ENCODE results near the gene CDK5R2.

The CDK5R2 gene

DNA sequence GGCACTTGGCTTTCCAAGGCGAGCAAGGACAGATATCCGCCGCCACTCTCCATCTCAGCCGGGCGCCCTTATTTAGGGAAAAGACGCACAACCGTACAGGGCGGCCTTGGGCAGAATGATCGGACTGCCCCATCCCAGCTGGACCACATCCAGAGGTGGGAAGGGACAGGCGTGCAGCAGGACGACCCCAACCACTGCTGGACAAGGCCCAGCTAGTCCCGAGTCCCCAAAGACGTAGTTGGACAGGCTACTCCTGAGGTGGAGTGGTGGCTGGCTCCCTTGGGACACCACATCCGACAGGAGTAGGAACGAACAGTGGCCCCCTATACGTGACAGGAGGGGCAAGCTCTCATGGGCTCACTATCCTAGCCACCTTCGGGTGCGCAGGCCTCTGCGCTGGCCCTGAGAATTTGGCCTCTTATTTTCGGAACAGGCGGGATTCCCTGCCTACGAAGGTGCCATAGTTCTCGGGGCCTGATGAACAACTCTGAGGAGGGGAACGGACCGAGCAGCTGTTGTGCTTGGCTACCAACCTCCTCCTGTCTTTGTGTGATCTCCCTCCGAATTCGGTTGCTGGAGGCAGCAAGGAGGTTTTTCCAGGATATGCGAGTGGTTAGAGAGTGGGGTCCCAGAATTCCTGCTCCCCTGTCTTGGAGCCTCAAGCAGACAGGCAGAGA is 23.3 kb downstream of the CDK5R2 start:
- CTCF ChIA-PET, result interaction anchor here (0.8 to 4.3 kb wide), 10 partner anchors 9 to 313 kb away, joined by 3 to 60 read pairs (median 6); partner anchors contain the start of gene CRYBA2
- TF ChIP-seq, protein P1, sequence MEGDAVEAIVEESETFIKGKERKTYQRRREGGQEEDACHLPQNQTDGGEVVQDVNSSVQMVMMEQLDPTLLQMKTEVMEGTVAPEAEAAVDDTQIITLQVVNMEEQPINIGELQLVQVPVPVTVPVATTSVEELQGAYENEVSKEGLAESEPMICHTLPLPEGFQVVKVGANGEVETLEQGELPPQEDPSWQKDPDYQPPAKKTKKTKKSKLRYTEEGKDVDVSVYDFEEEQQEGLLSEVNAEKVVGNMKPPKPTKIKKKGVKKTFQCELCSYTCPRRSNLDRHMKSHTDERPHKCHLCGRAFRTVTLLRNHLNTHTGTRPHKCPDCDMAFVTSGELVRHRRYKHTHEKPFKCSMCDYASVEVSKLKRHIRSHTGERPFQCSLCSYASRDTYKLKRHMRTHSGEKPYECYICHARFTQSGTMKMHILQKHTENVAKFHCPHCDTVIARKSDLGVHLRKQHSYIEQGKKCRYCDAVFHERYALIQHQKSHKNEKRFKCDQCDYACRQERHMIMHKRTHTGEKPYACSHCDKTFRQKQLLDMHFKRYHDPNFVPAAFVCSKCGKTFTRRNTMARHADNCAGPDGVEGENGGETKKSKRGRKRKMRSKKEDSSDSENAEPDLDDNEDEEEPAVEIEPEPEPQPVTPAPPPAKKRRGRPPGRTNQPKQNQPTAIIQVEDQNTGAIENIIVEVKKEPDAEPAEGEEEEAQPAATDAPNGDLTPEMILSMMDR (IDR thresholded peaks at IDR 0.05; ENCODE audit: control extremely low read depth, extremely low read depth, low read depth, missing control alignments), result no peak
- POLR2A ChIA-PET, result no interaction called here
- no peak for DNase-seq (ENCODE audit: extremely low spot score)

DNA sequence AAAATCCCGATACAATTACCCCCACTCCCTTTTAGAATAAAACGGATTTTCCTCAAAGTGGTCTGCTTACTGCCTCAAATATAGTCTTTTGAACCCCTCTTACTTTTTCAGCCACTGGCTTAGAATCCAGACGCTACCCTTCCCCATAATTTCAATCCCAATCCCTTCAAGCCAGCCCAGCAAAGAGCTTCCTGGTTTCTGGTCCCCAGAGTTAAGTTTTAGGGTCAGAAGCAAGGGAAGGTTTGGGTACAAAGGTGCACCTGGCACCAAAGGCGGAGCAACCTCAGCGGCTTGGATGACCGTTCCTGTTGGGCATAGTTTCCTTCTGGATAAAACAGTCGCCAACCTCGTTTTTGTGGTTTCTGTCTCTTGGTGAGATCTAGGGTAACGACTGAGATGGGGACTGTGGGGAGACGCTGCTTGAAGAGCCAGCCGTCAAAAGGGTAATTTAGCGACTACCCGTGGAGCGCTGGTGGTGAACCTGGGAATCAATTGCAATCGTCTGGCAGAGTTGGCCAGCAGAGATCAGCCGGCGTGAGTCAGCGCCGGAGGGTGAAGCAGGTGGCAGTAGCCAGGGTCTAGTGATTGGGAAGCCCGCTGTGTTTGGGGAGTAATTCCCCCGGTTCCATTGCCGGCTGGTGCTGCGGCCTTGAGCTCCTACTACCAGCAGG is 23.9 kb downstream of the CDK5R2 start:
- ChIA-PET CTCF (interaction anchor here (1.2 to 4.3 kb wide), 2 partner anchors 11 to 171 kb away, joined by 4 to 60 read pairs; partner anchors contain the start of gene CRYBA2), POLR2A (no interaction called here)
- TF ChIP-seq, protein P1 (IDR thresholded peaks at IDR 0.05; ENCODE audit: control extremely low read depth, extremely low read depth, low read depth, missing control alignments), result no peak
- no peak for DNase-seq (ENCODE audit: extremely low spot score)

DNA sequence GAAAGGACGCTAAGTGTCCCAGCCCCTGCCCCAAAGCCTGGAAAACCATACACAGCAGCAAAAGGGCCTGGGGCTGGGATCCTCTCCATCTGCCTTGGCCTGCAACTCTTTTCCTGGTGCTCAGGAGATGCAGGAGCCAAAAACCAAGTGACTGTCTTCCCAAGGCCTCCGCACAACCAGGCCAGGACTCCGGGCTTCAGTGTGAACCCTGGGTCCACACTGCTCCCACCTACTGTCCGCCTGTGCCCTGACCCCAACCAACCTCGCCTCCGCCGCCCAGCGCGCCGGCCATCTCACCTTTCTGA is 24.4 kb downstream of the CDK5R2 start:
- TF ChIP-seq, protein P1 (IDR thresholded peaks at IDR 0.05; ENCODE audit: control extremely low read depth, extremely low read depth, low read depth, missing control alignments), result no peak
- no peak for DNase-seq (ENCODE audit: extremely low spot score)
- POLR2A ChIA-PET, result no interaction called here
- CTCF ChIA-PET, result interaction anchor here (1.6 to 4.3 kb wide), 2 partner anchors 9 to 10 kb away, joined by 3 to 60 read pairs; partner anchors contain the start of gene CRYBA2

DNA sequence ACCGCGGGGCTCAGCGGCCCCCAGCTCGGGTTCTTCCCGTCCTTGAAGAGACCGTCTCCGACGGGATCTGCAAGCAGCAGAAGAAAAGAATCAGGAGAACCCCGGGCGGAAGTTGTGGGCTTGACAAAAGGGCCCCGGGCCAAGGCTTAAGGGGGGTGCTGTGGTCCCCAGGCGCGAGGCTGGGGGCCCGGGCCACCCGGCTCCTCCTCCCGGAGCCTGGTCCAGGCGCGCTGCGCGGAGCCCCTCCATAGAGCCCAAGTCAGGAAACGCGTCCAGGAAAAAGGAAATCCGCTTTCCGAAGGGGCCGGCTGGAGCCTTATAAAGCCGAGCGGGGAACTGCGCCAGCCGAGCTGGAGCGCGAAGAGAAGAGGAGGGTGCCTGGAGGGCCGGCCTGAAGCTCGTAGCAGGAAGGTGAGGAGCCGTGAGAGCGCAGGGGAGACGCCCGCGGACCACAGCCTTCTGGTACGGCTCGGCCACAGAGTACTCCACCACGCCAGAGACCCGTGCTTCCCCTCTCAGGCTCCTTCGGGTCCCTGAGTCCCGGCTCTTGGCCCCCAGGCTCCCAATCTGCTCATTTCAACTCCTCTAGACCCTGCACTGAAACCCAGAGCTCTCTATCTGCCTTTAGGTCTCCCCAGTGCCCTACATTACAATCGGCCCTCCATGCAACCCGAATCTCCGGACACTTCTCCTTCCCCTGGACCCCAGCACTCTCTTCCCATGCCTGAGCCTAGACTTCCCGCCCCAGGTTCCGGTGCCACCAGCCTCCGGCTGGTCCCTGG is 25.0 kb downstream of the CDK5R2 start:
- ChIA-PET CTCF (interaction anchor here (1.6 kb wide), 1 partner anchor 9 kb away, joined by 3 read pairs; no protein-coding TSS in a partner anchor), POLR2A (no interaction called here)
- TF ChIP-seq, protein P1 (IDR thresholded peaks at IDR 0.05; ENCODE audit: control extremely low read depth, extremely low read depth, low read depth, missing control alignments), result no peak
- no peak for DNase-seq (ENCODE audit: extremely low spot score)

DNA sequence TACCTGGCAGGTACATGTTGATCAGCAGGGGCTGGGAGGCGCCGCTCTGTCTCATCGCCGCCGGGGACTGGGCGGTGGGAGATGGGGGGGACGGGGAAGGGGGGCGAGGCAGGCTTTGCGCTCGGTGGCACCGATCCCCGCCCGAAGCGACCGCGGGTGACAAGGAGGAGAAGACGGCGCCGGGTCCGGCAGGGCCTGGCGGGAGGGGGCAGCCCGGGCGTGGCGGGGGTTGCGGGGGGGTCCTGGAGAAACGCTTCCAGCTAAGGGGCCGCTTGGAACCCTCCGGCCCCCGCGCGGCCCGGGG is 25.5 kb downstream of the CDK5R2 start, which contains the start of gene FEV:
Gene FEV (minus strand): TSS at position 164 of the 304 bp plus-strand sequence. CDS start 109 bp downstream, at position 55.
- POLR2A ChIA-PET, result no interaction called here
- no peak for DNase-seq (ENCODE audit: extremely low spot score)
- TF ChIP-seq, protein P1 (IDR thresholded peaks at IDR 0.05; ENCODE audit: control extremely low read depth, extremely low read depth, low read depth, missing control alignments), result no peak
- CTCF ChIA-PET, result interaction anchor here (1.6 kb wide), 1 partner anchor 10 kb away, joined by 3 read pairs; no protein-coding TSS in a partner anchor

DNA sequence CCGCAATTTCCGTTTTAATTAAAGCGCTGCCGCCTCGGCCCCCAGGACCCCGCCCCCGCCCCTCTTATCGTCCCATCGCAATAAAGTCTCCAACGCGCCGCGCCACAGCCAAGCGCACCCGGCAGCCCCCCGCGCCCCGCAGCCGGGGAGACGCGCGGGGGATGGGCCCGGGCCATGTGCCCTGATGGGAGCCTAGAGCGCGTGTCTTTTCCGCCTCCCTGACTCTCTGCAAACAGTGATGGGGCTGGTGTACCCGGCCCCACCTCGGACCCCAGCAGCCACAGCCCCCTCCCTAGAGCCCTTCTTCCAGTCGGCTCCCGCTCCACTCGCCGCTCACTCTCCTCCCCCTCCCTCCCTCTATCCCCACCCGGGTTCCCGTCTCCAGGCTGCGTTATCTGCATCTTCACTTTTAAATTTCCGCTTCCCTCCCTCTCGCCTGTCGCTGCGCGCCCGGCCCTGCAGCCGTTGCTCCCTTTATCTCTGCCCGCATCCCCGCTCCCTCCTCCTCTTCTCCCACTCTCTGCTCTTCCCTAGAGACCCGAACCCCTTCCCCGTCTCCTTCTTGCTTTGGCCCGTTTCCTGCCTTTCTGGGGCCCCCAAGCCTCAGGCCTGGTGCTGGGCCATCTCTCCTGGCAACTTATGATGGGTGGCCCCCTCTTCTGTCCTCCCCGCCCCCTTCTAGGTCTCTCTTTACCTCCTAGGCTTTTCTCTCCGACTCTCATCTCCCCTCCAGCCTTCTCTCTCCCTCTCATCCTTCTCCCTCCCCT is 26.0 kb downstream of the CDK5R2 start:
- TF ChIP-seq, protein P1 (IDR thresholded peaks at IDR 0.05; ENCODE audit: control extremely low read depth, extremely low read depth, low read depth, missing control alignments), result no peak
- DNase-seq (ENCODE audit: extremely low spot score), result no peak
- POLR2A ChIA-PET, result no interaction called here
- CTCF ChIA-PET, result interaction anchor here (1.6 kb wide), 1 partner anchor 10 kb away, joined by 3 read pairs; no protein-coding TSS in a partner anchor

All from GM10248 (cell line).